H1 (cell line): Measurements from ENCODE around the gene DAGLA. TPM values are rescaled to one million over a fixed set of nuclear protein-coding genes. Genes with fewer than 3 reads are reported as not detected.

Source experiments
- CHD1 ChIP-seq: IDR thresholded peaks from 2 replicates; pipeline ENCODE4 v1.6.1; 2012; ENCODE audit warnings: low read depth, low read length, improper control_type of control experiment
- HDAC2 ChIP-seq, 2 experiments: fragments of 300-600 bp in 1 of 2; sonication (generic) in 1 of 2; IDR thresholded peaks; 2 replicates each; pipeline ENCODE4 v1.6.1; 2011 to 2012; ENCODE audit warnings: low read depth in 2 of 2, low read length in 2 of 2, mild to moderate bottlenecking in 2 of 2, moderate library complexity in 2 of 2, borderline replicate concordance in 1 of 2, inconsistent platforms in 1 of 2
- KDM1A ChIP-seq: fragments of 200-600, 300-600 bp; sonication (generic); IDR thresholded peaks from 2 replicates; pipeline ENCODE4 v1.7.1; 2016; ENCODE audit warnings: mild to moderate bottlenecking, low read length, borderline replicate concordance
- KDM5A ChIP-seq: fragments of 200-600 bp; IDR thresholded peaks from 2 replicates; pipeline ENCODE4 v1.7.1; 2012; ENCODE audit warnings: mild to moderate bottlenecking, low read length, inconsistent platforms, mixed read lengths
- TCF12 ChIP-seq: IDR thresholded peaks from 2 replicates; pipeline ENCODE4 v1.6.1; 2011; ENCODE audit warnings: low read depth, mild to moderate bottlenecking, low read length
- YY1 ChIP-seq: IDR thresholded peaks from 2 replicates; pipeline ENCODE4 v1.6.1; 2011; ENCODE audit warnings: low read depth, mild to moderate bottlenecking, low read length
- polyA plus RNA-seq, 7 experiments: library from polyadenylated mRNA; depleted of rRNA in 3 of 7; stranded (reverse) in 5 of 7; unstranded in 2 of 7; fragments of >200 nt in 5 of 7; fragments of 200-250 nt in 2 of 7; gene quantifications; 1 replicate in 5 of 7; 2 replicates in 1 of 7; 4 replicates in 1 of 7; pipeline versions ENCODE4 v1.2.1 to v1.2.3, GENCODE V29; 2011 to 2013; ENCODE audit warnings: missing spikeins in 2 of 7, mixed read lengths in 2 of 7
- total RNA-seq: library from RNA; stranded (reverse); fragmentation: NEBNext Ultra II Directional; extraction: Animal tissue kit (Norgen Biotek cat#: 25700); gene quantifications from 2 replicates; pipeline ENCODE4 v1.2.1, GENCODE V29; 2021
- TF ChIP-seq, protein P1 (sequence below): fragments of 300-600 bp; sonication (generic); IDR thresholded peaks from 2 replicates; pipeline ENCODE4 v1.7.1; 2012; ENCODE audit warnings: low read length, moderate library complexity, mild to moderate bottlenecking, inconsistent platforms; ENCODE audit not compliant: insufficient replicate concordance

DAGLA gene
- total and polyA plus RNA-seq, 2 of the 8 experiments (the other 6 are each of a cell fraction or from before 2014, with no cell fraction given): 3.6 to 6.6 TPM

DNA sequence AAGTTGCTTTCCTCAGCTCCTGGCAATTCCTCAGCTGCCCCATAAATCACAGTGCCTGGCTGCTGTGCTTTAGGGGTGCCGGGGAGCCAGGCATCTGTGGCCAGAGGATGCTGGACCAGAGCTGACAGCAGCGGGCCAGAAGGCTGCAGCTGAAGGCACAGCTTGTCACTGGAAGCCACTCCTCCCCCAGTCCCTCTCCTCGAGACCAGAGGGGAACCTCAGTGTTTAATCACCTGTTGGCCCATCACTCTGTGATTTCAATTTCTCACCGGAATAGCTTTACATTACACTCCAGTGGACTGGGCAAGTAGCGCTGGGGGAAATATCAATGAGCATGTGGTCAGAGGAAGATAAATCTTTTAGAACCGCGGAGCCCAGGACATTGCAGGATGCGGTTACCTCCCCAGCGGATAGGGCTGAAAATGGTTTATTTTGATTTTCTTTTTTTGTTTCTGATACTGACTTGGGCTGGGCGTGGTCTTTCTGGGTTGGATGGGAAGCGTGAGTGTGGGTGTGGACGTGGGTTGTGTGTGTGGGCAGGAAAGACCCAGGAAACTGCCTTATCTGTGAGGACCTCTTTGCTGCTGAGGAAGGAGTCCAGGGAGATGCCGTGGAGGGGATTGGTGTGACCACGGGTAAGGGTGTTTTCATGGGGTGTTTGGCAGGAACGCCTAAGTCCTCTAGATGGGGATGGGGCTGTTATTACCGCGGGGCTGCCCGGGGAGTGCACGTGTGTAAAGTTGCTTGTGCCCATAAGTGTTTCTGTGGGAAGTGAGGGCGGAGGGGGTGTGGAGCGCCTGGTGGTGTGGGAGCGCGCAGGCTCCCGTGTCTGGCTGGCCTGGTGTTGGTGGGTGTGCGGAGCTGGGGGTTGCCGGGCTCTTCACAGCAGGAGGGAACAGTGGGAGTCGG is 4.0 kb downstream of the DAGLA start (continued):
- TF ChIP-seq, protein P1, sequence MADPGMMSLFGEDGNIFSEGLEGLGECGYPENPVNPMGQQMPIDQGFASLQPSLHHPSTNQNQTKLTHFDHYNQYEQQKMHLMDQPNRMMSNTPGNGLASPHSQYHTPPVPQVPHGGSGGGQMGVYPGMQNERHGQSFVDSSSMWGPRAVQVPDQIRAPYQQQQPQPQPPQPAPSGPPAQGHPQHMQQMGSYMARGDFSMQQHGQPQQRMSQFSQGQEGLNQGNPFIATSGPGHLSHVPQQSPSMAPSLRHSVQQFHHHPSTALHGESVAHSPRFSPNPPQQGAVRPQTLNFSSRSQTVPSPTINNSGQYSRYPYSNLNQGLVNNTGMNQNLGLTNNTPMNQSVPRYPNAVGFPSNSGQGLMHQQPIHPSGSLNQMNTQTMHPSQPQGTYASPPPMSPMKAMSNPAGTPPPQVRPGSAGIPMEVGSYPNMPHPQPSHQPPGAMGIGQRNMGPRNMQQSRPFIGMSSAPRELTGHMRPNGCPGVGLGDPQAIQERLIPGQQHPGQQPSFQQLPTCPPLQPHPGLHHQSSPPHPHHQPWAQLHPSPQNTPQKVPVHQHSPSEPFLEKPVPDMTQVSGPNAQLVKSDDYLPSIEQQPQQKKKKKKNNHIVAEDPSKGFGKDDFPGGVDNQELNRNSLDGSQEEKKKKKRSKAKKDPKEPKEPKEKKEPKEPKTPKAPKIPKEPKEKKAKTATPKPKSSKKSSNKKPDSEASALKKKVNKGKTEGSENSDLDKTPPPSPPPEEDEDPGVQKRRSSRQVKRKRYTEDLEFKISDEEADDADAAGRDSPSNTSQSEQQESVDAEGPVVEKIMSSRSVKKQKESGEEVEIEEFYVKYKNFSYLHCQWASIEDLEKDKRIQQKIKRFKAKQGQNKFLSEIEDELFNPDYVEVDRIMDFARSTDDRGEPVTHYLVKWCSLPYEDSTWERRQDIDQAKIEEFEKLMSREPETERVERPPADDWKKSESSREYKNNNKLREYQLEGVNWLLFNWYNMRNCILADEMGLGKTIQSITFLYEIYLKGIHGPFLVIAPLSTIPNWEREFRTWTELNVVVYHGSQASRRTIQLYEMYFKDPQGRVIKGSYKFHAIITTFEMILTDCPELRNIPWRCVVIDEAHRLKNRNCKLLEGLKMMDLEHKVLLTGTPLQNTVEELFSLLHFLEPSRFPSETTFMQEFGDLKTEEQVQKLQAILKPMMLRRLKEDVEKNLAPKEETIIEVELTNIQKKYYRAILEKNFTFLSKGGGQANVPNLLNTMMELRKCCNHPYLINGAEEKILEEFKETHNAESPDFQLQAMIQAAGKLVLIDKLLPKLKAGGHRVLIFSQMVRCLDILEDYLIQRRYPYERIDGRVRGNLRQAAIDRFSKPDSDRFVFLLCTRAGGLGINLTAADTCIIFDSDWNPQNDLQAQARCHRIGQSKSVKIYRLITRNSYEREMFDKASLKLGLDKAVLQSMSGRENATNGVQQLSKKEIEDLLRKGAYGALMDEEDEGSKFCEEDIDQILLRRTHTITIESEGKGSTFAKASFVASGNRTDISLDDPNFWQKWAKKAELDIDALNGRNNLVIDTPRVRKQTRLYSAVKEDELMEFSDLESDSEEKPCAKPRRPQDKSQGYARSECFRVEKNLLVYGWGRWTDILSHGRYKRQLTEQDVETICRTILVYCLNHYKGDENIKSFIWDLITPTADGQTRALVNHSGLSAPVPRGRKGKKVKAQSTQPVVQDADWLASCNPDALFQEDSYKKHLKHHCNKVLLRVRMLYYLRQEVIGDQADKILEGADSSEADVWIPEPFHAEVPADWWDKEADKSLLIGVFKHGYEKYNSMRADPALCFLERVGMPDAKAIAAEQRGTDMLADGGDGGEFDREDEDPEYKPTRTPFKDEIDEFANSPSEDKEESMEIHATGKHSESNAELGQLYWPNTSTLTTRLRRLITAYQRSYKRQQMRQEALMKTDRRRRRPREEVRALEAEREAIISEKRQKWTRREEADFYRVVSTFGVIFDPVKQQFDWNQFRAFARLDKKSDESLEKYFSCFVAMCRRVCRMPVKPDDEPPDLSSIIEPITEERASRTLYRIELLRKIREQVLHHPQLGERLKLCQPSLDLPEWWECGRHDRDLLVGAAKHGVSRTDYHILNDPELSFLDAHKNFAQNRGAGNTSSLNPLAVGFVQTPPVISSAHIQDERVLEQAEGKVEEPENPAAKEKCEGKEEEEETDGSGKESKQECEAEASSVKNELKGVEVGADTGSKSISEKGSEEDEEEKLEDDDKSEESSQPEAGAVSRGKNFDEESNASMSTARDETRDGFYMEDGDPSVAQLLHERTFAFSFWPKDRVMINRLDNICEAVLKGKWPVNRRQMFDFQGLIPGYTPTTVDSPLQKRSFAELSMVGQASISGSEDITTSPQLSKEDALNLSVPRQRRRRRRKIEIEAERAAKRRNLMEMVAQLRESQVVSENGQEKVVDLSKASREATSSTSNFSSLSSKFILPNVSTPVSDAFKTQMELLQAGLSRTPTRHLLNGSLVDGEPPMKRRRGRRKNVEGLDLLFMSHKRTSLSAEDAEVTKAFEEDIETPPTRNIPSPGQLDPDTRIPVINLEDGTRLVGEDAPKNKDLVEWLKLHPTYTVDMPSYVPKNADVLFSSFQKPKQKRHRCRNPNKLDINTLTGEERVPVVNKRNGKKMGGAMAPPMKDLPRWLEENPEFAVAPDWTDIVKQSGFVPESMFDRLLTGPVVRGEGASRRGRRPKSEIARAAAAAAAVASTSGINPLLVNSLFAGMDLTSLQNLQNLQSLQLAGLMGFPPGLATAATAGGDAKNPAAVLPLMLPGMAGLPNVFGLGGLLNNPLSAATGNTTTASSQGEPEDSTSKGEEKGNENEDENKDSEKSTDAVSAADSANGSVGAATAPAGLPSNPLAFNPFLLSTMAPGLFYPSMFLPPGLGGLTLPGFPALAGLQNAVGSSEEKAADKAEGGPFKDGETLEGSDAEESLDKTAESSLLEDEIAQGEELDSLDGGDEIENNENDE: no peak
- TF ChIP-seq CHD1 (no peak), TCF12 (no peak), KDM1A (no peak), YY1 (no peak), KDM5A (no peak), HDAC2 (IDR thresholded peaks at IDR 0.05; ENCODE audit: borderline replicate concordance in 1 of 2, low read depth in 2 of 2, low read length in 2 of 2) (no peak)
